Right forelimb (tissue), 1 donor: ENCODE data around the gene LONRF3.

Source experiments
- DNase-seq: peaks from one replicate; pipeline ENCODE4 v3.0.0-alpha.2; 2018

Gene LONRF3

GRCh38 chrX:118974088-118974907 lies at the start of gene LONRF3:
Gene LONRF3, plus strand, starts transcription at chrX:118974618. Its CDS starts 163 bp downstream, at chrX:118974781.
- DNase-seq, result peak; percentile 57

- no peak for DNase-seq
Measured at GRCh38 chrX:118928151-118928550, 46.3 kb upstream of the LONRF3 start.

DNA sequence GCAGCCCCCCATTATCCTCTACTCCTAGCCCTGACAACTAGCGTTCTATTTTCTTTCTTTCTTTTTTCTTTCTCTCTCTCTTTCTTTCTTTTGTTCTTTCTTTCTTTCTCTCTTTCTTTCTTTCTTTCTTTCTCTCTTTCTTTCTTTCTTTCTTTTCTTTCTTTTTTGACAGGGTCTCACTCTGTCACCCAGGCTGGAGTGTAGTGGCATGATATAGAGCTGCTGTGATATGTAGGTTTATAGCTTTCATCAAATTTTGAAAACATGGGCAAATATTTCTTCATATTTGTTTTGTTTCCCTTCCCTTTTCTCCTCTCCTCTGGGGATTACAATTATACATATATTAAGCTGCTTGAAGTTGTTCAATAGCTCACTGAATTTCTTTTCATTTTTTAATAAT lies 39.1 kb upstream of the LONRF3 start:
- DNase-seq, result no peak

DNA sequence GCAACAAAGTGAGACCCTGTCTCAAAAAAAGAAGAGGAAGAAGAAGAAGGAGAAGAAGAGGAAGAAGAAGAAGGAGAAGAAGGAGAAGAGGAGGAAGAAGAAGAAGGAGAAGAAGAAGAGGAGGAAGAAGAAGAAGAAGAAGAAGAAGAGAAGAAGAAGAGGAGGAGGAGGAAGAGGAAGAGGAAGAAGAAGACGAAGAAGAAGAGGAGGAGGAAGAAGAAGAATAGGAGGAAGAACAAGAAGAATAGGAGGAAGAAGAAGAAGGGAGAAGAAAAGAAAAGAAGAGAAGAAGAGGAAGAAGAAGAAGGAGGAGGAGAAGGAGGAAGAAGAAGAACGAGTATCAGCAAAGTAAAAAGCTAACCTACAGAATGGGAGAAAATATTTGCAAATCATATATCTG lies 33.3 kb upstream of the LONRF3 start:
- DNase-seq, result no peak

DNA sequence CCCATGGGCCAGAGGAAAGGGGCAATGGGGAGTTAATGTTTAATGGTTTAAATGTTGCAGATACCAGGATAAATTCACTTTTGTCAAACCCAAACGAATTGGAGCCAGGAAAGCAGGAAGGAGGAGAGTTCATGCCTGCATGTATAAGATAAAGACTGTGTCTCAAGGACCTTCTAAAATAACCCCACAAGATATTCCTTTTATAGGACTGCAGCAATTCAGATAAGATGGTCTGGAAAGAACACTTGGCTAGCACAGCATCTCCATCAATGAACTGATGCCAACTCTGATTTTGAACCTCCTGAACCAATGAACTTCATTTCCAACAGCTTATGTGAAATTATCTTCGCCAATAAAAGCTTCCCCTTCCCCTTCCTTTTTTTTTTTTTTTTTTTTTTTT lies 31.3 kb upstream of the LONRF3 start:
- no peak for DNase-seq

GRCh38 chrX:118945921-118946320 lies 28.5 kb upstream of the LONRF3 start:
- DNase-seq, result no peak

DNA sequence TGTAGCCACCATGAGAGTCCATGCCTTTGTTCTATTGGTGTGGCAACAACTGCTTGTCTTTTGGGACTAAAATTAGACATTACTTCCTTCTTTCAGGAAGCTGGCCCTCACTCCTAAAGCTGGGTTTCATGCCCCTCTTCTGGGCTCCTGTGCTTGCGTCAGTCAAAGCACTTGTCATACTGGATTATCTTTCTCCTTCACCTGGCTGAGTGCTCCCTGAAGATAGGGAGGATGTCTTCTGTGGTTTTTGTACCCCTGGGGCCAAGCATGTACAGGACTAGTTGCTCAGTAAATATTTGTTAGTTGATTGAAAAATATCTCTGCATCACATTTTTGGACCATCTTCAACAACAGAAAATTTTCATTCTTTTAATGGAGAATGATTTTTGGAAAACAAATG lies 26.1 kb upstream of the LONRF3 start:
- no peak for DNase-seq

- DNase-seq, result no peak
Measured at GRCh38 chrX:118961866-118962560, 12.4 kb upstream of the LONRF3 start.

GRCh38 chrX:118963159-118963558 lies 11.3 kb upstream of the LONRF3 start:
- DNase-seq, result no peak

DNA sequence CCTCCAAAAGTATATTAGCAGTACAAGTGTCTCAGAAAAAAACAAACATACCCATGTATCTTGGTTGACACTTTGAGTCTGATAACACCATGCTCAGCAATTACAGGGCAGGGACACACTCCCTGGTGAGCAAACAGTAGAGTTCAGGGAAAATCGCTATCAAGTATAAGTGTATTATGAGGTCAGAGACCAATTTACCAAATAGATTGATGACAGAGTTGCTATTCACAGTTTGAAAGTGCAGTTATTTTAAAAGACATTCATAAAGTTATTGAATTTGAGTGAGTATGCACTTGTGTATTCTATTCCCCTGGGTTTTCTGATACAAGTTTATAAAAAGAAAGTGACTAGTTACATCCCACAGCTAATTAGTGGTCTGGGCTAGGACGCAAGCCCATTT lies 10.2 kb upstream of the LONRF3 start:
- no peak for DNase-seq

DNA sequence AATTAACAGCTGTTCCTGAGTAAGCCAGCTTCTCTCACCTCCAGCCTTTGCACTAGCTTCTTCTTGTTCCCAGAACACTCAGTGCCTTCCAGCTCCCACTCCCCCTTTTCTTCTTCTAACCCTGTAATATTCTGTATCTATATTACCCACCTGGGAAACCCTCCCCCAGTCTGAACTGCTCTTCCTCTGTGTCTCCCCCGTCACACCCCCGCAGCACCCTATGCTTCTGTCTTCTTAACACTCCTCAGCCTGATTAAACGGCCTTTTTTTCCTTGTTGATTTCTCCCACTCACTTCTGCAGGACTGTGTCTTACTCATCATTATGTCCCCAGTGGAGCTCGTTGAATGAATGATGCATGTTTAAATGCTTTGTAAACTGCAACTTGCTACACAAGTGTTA lies 9.0 kb upstream of the LONRF3 start:
- DNase-seq, result no peak

GRCh38 chrX:118968031-118968430 lies 6.4 kb upstream of the LONRF3 start:
- no peak for DNase-seq

DNA sequence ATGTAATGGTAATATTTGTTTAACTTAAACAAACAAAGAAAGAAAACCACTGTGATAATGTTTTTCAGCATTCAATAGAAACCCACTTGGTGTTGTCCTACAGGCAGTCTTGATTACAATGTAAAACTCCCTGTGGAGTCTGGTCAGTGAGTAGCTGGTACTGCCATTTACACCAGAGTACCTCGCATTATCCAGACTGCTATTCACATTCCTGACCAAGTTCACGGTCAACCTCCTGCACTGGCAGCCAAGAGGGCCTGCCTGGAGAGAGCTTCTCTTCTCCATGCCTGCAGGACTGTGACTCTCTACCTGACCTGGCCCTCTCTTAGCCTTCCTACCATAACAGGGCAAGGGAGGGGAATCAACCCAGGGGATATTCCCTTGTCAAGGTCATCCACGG lies 2.9 kb upstream of the LONRF3 start:
- no peak for DNase-seq

DNA sequence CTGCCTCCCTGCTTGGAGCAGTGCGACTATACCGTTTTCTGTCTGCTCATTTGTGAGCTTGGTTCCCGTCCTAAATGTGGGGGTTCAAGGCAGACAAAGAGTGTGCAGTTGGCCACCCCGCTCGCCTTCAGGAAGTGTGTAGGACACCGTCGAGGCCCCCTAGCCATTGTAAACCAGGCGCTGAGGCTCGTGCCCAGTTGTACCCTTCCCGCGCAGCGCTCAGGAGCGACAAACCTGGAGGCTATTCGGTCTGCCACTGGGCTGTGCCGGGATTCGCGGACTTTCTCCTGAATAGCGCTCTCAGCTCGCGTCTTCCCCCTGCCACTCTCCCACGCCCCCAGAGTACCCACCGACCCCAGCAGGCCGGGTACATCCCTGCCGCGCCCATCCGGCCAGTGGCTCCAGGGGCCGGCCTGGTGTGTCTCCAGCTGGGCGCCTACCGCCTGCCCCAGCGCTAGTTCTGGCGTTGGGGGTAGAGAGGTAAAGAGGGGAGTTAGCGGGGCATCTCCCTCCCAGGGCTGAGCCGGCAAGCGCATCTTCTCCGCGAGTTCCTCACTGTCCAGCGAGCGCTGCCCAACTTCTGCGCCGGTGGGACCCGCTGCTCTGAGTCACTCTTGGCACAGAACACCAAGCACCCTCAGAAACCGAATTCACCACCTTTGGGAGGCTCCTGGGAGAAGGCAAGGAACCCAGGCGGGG lies 880 bp upstream of the LONRF3 start:
- no peak for DNase-seq

GRCh38 chrX:118974908-118975671 lies 672 bp downstream of the LONRF3 start:
- peak; percentile 46 for DNase-seq

GRCh38 chrX:118975831-118976598 lies 1.6 kb downstream of the LONRF3 start:
- peak; percentile 46 for DNase-seq

DNA sequence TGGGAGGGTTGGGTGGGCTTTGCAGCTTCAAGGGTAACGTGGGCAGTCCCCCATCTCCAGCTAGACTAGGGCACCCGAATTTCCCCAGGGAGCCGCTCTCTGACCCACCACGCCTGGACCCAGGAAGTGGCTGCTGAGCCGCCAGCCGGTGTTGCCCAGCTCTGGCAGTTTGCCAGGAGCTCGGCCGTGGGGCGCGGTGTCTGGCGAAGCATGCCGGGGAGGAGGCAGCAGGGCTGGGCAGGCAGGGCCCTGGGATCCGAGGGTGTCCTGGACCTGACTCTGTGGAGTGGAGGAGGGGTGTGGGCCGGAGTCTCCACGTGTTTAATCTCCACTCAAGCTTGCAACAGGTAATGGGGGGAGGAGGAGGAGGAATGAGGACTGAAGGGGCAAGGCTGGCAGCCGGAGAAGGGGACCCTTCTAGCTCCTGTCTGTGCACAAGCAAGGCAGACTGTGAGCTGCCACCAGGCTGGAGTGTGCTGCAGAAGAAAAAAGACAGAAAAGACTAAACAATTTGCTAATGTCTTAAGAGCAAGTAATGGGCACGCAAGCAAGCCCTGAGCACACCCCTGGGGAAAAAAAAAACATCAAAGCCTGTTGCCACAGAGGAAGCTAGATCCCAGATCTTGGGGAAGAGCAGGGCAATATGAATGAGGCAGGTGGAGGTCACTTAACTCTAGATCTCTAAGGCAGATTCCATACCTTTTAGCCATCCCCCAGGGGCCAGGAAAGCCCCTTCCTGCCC lies 2.4 kb downstream of the LONRF3 start:
- DNase-seq, result no peak

GRCh38 chrX:118977424-118977823 lies 3.0 kb downstream of the LONRF3 start:
- no peak for DNase-seq

DNA sequence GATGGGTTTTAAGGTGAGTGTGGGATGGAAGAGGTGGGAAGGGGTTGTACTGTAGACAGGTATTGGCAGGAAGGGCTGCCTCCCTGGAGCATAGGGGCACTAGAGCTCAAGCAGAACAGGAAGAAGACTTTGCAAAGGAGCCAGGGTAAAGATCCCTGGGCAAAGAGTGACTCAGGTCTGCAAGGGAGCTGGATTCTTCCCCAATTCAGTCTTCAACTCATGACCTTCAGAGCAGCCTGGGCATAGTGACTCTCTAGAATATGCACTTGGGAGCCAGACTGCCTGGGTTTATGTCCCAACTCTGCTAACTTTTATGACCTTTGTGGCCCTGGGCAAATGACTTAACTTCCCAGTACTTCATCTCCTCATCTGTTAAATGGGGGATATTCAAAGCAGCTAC lies 4.0 kb downstream of the LONRF3 start:
- no peak for DNase-seq

DNA sequence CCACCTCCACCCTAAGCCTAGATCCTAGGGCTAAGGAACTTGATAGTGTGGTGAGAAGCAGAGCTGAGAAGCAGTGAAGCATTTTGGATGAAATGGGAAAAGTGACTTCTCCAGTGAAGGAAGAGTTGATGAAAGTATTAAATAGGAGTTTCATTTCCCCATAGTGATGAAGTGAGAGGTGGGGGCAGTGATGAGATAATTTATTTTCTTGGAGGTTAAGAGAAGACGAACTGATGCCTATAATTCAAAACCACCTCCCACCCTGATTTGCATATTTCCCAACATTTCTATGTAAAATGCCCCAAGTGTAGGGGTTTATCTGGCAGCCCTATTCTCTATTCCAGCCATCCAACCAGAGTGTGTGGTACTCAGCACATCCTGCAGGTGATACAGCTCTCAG lies 6.3 kb downstream of the LONRF3 start:
- DNase-seq, result no peak

DNA sequence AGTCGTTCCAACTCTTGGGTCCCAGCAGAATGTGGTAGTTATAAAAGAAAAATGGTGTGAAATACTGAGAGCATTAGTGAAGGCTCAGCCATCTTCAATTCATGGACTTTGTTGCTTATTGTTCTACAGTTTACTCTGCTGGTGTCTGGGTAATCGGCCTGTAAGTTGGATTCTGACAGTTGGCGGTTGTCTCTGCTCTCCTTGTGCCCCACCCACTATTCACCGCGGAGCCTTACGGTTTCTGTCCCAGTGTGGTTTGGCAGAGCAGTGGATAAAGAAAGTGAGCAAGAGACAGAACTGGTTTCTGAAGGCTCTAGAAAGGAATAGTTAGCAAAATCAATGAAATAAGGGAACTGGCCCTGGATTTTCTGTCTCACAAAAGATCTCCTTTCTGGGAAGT lies 9.1 kb downstream of the LONRF3 start:
- DNase-seq, result no peak

- no peak for DNase-seq
Measured at GRCh38 chrX:118988911-118989310, 14.5 kb downstream of the LONRF3 start.
